GM13976 (cell line): ENCODE measurements around the gene PHLDA1.

Experiments used
- DNase-seq: peaks from one replicate; pipeline ENCODE4 v3.0.0; 2012; ENCODE audit warnings: low spot score
- CTCF ChIP-seq: IDR thresholded peaks from 2 replicates; pipeline ENCODE4 v1.5.1; 2012; ENCODE audit warnings: borderline replicate concordance, mild to moderate bottlenecking; ENCODE audit not compliant: insufficient read depth; ENCODE audit errors: extremely low read depth, missing control alignments, control extremely low read depth
- in situ Hi-C: fragments of 300-500 bp; cut with MboI; formaldehyde crosslinking; loops from one replicate; pipeline ENCODE4 v1.12.0; 2022; ENCODE audit warnings: low sequenced_read_pairs, mixed read lengths, inconsistent platforms; ENCODE audit not compliant: unreplicated experiment

PHLDA1 gene

GRCh38 chr12:76040461-76040860 lies 8.9 kb upstream of the PHLDA1 start:
- no peak for DNase-seq
- no peak for TF ChIP-seq CTCF
- in situ Hi-C loops: loop anchor here (25.0 kb wide), 1 partner anchor 703 kb away; the partner anchor contains the start of genes CAPS2 and GLIPR1L1

GRCh38 chr12:76038176-76038575 lies 6.6 kb upstream of the PHLDA1 start:
- no peak for DNase-seq
- TF ChIP-seq CTCF: no peak
- in situ Hi-C loops: loop anchor here (5.0 to 25.0 kb wide), 2 partner anchors 511 to 701 kb away; partner anchors contain the start of genes CAPS2 and GLIPR1L1

- in situ Hi-C loops: loop anchor here (5.0 to 25.0 kb wide), 2 partner anchors 510 to 700 kb away; partner anchors contain the start of genes CAPS2 and GLIPR1L1
Measured at GRCh38 chr12:76037130-76038103, 5.8 kb upstream of the PHLDA1 start.

GRCh38 chr12:76035045-76035444 lies 3.5 kb upstream of the PHLDA1 start:
- TF ChIP-seq CTCF: no peak
- in situ Hi-C loops: loop anchor here (5.0 to 25.0 kb wide), 2 partner anchors 508 to 698 kb away; partner anchors contain the start of genes CAPS2 and GLIPR1L1
- no peak for DNase-seq

More at GRCh38 chr12:76037130-76038103, 5.8 kb upstream of the PHLDA1 start:
- peak; percentile 50 for DNase-seq
- peak; percentile 65 for TF ChIP-seq CTCF

- no peak for DNase-seq
- in situ Hi-C loops: loop anchor here (25.0 kb wide), 1 partner anchor 696 kb away; the partner anchor contains the start of genes CAPS2 and GLIPR1L1
- TF ChIP-seq CTCF: no peak
Measured at GRCh38 chr12:76033081-76034011, 1.8 kb upstream of the PHLDA1 start.
